ENCODE data around the gene MFAP2.
A peak's percentile ranks its signal among the peaks of the same experiment; 100 is the strongest.
"Not testable (repeated sequence)": the region's sequence is repeated elsewhere in the genome, so short reads cannot be mapped to it uniquely, and the experiment has no call there.

MFAP2 gene

DNA sequence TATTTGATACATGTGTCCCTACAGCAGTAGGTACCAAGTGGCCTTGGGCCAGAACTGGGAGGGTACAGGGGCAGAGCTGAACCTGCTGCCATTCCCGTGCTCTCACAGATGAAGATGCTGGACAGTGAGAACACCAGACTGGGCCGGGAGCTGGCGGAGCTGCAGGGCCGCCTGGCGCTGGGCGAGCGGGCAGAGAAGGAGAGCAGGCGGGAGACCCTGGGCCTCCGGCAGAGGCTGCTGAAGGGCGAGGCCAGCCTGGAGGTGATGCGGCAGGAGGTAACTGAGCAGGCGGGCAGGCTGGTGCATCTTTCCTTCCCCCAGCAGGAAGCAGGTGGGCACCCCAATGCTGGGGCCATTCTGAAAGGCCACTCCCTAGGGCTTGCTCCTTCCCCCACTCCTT is 21.9 kb downstream of the MFAP2 start:
- no peak for DNase-seq

DNA sequence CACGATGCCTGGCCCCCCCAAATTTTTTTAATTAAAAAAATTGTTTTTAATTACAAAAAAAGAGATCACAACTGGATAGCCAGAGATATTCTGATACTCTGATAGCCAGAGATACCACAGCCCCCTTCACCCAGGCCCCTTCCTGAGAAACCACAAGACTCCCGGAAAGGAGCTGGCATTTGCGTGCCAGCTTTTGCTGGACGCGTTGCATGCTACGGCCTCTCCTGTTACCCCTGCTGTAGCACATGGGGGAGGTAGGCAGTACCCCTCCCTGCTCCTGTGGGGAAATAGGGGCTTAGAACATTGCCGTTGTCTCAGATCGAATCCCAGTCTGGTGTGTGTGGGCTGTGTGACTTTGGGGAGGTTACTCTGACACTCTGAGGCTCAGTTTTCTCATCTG is 22.7 kb downstream of the MFAP2 start:
- DNase-seq = no peak

DNA sequence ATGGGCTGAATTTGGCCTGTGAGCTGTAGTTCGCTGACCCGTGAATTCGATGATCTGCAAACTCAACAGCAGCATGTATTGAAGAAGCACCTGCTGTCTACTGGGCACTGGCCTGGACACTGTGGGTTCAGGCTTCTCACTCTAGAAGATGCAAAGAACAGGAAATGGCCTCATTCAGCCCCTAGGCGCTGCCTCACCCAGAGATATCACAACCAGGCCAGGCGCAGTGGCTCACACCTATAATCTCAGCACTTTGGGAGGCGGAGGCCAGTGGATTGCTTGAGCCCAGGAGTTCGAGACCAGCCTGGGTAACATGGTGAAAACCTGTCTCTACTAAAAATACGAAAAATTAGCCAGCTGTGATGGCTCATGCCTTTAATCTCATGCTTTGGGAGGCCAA is 23.6 kb downstream of the MFAP2 start:
- DNase-seq = no peak

DNA sequence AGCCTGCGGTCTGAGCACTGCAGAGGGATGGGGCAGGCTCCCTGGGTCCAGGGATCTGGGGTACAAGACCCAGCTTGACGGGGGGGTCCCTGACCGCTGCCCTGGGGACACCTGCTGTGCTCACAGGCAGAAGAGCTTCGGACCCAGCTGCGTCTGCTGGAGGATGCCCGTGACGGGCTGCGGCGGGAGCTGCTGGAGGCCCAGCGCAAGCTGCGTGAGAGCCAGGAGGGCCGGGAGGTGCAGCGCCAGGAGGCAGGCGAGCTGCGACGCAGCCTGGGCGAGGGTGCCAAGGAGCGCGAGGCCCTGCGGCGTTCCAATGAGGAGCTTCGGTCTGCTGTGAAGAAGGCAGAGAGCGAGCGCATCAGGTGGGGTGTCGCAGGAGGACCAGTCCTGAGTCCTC is 25.2 kb downstream of the MFAP2 start:
- DNase-seq = no peak

DNA sequence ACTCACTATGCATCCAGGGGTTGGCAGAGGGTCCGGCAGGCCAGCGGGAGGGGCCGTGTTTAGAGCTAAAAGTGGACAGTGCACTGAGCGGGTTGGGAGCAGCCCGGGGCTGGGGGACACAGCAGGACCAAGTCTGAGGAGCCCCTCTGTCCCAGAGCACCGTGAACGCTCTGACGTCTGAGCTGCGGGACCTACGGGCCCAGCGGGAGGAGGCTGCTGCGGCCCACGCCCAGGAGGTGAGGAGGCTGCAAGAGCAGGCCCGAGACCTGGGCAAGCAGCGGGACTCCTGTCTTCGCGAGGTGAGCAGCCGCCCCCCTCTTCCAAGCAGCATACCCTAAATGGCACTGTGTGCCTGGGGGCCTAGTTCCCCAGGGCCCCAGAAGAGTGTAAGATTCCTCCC is 25.8 kb downstream of the MFAP2 start:
- no peak for DNase-seq

DNA sequence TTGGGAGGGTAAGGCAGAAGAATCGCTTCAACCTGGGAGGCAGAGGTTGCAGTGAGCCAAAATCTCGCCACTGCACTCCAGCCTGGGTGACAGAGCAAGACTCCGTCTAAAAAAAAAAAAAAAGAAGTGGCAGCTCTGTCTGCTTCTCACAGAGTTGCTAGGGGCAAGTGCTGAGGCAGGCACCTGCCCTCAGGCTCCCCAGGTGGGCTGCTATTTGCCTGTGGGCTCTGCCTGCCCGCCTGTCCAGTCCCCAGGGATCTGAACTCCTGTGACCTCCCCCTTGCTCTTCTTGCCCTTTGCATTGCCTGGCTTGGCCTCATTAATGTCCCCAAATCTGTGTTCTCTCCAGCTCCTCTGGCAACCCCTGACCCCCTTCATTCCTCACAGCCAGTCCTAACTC is 28.0 kb downstream of the MFAP2 start:
- DNase-seq = not testable (repeated sequence)

DNA sequence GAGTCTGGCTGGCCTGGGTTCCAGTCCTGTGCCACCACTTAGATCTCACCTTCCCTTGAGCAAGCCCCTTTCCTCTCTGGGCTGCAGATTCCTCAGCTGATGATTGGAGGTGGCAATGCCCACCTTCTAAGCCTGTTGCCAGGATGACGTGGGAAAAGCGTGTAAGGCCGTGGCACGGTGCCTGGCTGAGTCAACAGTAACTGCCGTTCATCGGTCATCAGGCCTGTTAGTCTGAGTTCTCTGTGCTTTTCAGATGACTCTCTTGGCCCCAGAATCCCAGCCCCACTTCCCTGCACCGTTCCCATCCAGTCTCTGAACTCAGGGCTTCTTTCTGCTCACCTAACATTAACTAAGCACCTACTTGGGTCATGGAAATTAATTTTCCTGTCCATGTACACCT is 31.4 kb downstream of the MFAP2 start:
- DNase-seq = not testable (repeated sequence)

DNA sequence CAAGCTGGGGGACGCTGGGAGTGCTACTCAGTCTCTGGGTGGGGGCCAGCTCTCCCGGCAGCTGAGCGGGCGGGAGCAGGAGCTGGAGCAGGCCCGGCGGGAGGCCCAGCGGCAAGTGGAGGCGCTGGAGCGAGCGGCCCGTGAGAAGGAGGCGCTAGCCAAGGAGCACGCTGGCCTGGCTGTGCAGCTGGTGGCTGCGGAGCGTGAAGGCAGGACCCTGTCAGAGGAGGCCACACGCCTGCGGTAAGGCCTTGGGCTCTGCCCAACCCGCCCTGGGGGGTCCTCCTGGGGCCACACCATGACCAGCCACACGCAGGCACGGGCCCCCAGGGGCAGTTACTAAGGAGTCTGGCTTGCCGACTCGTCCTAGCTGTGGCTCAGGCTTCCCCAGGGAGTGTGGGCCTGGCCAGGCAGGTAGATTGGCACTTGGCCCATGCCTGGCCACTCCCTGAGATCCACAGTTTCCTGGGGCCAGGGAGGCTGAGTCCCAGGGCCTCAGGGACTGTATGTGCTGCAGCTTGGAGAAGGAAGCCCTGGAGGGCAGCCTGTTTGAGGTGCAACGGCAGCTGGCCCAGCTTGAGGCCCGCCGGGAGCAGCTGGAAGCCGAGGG is 32.0 kb downstream of the MFAP2 start:
- not testable (repeated sequence) for DNase-seq

DNA sequence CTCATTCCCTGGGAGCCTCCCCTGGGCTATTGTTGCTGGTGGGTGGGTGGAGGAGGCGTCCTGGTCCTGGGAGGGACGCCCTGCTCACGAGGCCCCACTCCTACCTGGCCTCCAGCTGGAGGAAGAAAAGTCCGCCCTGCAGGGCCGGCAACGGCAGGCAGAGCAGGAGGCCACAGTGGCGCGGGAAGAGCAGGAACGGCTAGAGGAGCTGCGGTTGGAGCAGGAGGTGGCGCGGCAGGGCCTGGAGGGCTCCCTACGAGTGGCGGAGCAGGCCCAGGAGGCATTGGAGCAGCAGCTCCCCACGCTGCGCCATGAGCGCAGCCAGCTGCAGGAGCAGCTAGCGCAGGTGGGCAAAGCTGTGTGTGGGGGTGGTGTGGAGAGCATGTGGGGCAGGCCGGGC is 33.8 kb downstream of the MFAP2 start:
- no peak for DNase-seq

DNA sequence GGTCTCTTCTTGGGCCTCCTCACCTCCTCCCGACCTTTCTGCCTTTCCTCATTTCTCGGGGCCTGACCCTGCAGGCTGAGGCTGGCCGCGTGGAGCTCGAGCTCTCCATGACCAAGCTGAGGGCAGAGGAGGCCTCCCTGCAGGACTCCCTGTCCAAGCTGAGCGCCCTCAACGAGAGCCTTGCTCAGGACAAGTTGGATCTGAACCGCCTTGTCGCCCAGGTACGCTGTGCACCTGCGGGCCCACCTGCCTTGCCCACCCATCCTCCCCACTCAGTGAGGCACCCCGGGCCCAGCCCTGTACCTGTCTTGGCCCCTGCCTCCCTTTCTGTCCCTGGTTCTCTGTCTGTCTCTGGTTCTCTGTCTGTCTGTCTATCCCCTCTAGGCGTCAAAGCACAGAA is 34.2 kb downstream of the MFAP2 start:
- not testable (repeated sequence) for DNase-seq

DNA sequence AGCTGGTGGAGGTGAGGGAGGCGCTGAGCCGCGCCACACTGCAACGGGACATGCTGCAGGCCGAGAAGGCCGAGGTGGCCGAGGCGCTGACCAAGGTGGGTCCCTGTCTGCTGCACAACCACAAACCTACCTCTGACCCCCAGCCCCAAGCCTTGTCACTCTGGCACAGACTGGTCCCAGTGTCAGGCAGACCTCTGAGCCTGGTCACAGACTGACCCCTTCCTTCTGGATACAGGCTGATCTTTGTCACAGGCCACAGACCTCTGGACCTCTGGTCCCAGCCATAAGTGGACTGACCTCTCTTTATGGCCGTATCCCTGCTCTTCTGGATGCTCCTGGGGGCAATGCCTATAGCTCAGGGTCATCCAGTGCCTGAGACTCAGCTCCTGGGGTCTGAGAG is 34.9 kb downstream of the MFAP2 start:
- DNase-seq = not testable (repeated sequence)

DNA sequence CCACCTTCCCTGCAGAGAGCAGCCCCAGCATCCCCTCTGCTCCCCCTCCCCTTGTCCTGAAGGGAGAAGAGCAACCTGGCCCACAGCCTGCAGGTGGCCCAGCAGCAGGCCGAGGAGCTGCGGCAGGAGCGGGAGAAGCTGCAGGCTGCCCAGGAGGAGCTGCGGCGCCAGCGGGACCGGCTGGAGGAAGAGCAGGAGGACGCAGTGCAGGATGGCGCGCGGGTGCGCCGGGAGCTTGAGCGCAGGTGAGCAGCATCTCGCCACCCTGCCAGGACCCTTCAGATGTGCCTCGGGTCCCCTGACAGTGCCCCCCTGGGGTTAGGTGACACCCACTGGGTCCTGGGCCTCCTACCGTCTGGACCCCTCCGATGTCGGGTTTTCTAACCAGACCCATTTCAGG is 36.4 kb downstream of the MFAP2 start:
- DNase-seq = no peak

DNA sequence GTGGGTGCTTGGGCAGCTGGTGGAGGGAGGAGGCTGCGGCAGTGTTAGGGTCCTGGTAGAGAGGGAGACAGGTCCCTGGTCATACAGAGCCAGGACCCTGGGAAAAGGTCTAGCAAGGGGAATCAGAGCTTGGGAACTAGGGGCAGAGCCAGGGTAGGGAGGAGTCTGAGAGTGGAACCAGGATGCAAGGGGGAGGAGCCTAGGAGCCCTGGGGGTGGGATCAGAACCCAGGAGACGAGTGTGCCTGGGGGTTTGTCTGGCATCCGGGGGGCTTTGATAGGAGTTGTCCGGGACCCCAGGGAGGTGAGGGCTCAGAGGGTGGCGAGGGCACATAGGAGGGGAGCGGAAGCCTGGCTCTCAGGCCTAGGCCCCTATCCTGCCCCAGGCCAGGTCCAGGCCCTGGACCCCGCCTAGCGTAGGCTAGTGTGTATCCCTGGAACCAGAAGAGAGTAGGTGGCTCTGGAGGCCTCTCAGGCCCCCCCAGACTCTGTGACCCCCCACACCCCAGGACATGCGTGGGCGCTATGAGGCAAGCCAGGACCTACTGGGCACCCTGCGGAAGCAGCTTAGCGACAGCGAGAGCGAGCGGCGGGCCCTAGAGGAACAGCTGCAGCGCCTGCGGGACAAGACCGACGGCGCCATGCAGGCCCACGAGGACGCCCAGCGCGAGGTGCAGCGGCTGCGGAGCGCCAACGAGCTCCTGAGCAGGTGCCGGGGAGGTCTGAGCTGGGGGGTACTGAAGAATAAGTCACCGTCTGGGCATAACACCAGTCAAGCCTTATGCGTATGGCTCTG is 40.8 kb downstream of the MFAP2 start:
- DNase-seq = not testable (repeated sequence)

DNA sequence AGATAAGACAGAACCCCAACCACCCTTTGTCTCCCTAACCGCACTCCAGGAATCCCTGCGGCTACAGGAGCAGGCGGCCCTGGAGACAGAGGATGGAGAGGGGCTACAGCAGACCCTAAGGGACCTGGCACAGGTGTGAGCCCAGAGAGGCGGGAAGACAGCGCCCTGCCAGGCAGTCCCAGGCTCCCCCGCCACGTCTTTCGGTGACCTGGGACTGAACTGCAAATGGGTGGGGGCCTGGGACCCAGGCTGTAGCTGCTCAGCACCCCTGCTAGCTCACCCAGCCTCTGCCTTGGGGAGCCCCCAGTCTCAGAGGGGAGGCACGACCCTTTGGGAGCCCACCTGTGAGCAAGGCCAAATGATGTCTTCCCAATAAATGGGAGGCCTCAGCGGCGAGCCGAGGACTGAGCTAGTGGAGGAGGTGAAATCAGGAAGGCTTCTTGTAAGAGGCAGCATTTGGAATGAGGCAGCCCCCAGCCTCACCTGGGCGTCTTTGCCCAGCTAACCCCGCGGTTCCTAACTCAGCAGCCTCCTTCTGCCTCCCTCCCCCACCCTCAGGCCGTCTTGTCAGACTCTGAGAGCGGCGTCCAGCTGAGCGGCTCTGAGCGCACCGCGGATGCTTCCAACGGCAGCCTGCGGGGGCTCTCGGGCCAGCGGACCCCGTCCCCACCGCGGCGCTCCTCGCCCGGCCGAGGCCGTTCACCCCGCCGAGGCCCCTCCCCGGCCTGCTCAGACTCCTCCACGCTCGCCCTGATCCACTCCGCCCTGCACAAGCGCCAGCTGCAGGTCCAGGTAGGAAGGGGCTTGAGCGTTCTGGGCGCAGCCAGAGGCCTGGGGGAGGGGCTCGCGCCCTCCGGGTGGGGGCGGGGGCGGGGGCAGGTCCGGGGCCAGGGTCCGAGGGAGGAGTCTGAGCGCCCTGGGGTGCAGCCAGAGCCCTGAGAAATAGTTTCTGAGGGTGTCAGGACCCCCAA is 41.8 kb downstream of the MFAP2 start:
- no peak for DNase-seq

DNA sequence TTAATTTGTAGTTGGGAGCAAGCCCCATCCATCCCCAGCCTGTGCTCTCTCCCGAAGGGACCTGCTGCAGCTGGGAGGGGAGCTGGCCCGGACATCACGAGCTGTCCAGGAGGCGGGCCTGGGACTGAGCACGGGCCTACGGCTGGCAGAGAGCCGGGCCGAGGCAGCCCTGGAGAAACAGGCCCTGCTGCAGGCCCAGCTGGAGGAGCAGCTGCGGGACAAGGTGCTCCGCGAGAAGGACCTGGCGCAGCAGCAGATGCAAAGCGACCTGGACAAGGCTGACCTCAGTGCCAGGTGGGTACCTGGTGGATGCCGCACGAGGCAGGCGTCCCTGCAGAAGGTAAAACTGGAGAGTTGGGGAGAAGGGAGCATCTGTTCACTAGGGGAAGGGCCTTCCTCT is 43.8 kb downstream of the MFAP2 start:
- DNase-seq = not testable (repeated sequence)

DNA sequence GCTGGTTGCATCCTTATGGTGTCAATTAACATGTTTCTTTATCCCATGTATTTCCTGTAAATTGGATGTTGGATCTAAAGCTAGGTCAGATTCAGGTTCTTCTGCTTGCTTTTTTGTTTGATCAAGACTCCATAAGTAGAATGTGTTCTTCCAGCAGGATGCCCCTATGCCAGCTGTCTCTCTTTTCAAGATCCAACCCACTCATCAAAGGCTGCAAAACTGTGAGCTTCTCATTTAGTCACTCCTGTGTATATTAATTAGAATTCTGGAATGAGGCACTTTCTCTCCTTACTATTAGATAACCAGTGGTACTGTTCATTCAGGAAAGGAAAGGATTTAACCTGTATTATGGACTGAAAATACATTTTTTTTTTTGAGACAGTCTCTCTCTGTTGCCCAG is 46.5 kb downstream of the MFAP2 start:
- DNase-seq = not testable (repeated sequence)

DNA sequence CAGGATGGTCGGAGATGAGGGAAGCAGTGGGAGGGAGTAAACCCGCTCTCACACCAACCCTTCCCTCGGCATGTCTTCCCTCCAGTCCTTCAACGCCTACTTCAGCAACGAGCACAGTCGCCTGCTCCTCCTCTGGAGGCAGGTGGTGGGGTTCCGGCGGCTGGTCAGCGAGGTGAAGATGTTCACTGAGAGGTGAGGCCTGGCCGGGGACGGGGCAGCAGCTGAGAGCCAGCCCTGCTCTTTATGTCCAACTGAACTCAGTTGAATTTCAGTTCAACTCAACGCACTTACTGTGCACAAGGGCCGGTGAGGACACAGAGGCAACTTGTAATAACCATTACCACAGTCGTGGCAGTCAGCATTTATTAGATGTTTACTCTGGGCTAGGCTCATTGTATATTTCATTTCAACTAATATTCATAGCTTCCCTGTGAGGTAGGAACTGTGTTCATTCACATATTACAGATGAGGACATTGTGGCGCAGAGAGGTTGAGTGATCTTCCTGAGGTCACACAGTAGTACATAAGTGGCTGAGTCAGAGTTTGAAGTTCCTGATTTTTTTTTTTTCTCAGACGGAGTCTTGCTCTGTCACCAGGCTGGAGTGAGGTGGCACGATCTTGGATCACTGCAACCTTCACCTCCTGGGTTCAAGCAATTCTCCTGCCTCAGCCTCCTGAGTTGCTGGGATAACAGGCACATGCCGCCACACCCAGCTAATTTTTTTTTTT is 49.0 kb downstream of the MFAP2 start:
- DNase-seq = peak; percentile 24 to 61 (median 52)

DNA sequence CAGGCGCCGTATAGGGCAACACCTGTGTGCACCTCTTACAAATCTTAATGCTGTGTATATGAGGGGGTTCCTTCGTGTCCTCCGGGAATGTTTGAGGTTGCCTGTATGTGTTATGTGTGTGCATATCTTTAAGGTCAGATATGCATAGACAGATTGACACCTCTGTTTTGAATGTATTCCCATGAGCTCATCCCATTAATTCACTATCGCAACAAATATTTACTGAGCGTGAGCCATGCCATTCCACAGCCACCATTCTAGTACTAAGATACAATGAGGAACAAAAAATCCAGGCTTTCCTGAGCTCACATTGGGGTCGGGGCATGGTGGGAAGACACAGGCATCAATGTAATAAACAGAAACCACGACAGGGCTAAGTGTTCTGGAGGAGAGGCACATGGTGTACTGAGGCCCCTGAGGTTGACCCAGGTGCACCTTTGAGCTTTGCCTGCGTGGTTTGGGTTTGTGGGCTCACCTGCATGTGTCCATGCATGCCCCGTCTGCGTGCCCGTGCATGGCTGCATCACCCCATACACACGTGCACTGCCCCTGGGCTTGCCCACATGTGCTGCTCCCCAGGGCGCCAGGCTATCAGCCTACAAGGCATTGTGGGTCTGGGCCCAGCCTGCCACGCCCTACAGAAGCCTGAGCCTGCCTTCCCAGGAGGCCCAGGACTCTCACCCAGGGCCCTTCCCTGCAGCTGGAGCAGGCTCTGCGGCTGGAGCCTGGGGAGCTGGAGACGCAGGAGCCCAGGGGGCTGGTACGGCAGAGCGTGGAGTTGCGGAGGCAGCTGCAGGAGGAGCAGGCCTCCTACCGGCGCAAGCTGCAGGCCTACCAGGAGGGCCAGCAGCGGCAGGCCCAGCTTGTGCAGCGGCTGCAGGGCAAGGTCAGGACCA is 51.0 kb downstream of the MFAP2 start:
- DNase-seq = not testable (repeated sequence)

DNA sequence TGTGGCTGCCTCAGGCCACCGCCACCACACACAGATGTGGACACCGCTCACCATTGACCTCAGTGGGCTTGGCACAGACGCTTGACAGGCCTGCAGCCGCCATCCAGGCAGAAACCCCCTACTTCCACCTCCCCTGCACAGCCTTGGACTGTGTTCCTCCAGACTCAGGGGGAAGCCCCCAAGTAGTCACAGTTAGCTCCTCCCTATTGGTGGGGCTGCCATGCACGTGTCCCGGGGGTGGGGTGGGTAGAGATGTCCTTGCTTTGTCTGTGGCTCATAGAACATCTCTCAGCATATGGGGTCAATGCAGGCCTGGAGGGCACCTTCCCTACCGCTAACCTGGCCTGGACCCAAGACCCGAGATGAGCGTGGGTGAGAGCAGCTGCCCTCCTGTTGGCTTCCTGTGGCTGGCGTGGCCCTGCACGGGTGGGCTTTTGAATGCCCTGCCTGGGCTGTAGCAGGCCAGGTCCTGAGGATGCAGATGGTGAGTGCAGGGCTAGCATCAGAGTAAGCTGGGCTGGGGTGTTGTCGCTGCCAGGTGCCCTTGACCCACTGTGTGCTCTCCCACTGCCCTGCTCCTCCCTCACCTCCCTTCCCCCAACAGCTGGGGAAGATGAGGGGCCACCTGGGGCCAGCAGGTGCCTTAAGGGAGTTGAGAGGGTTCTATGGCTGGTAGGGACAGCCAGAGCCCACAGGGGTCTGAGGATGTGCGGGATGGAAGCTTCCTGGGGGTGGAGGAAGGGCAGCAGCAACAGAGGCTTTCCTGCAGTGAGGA is 52.5 kb downstream of the MFAP2 start:
- DNase-seq = no peak

DNA sequence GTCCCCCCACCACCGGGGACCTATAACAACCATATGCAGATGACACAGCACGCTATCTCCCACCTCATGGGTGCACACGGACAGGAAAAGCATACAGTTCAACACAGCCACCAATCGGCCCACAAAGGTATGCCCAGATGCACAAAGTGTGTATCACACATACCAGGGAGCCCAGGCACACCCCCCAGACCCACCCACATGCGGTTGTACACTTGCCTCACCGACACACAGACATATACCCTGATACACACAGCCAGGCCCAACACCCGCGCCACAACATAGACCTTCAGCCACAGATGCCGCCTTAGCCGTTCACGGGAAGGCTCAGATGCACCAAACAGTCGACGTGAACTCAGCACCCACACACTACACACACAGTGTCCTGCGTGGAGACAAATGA is 53.2 kb downstream of the MFAP2 start:
- DNase-seq = no peak

All from suppressor macrophage (primary cell).